ENCODE results near the gene JAM2.
"Not testable (repeated sequence)": the region's sequence is repeated elsewhere in the genome, so short reads cannot be mapped to it uniquely, and the experiment has no call there.

The JAM2 gene

DNA sequence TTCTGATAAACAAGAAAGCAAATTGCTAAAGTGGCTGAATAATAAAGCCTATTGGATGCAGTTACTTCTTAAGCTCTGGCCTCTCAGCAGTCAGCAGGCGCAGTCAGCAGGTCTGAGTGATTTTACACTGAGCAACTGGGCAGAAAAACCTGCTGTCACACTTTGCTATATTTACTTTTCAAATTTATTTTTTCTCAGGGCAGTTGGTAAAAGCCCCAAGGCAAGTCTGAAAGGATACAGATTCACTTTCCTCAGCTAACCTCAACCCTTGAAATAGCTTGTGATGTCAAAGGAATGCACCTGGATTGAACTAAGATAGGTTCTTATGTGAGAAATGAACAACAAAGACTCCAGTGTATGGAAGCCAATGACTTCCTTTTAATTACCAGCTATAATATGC is 61.7 kb downstream of the JAM2 start:
- TF ChIP-seq, protein P1, sequence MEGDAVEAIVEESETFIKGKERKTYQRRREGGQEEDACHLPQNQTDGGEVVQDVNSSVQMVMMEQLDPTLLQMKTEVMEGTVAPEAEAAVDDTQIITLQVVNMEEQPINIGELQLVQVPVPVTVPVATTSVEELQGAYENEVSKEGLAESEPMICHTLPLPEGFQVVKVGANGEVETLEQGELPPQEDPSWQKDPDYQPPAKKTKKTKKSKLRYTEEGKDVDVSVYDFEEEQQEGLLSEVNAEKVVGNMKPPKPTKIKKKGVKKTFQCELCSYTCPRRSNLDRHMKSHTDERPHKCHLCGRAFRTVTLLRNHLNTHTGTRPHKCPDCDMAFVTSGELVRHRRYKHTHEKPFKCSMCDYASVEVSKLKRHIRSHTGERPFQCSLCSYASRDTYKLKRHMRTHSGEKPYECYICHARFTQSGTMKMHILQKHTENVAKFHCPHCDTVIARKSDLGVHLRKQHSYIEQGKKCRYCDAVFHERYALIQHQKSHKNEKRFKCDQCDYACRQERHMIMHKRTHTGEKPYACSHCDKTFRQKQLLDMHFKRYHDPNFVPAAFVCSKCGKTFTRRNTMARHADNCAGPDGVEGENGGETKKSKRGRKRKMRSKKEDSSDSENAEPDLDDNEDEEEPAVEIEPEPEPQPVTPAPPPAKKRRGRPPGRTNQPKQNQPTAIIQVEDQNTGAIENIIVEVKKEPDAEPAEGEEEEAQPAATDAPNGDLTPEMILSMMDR (IDR thresholded peaks at IDR 0.05; ENCODE audit: low read depth, low read length): no peak
- H3K27me3 ChIP-seq: no peaks in the 10 kb centered on the region
- no peak overlapping the region for H3K4me3 ChIP-seq (ENCODE audit: low read depth, low read length)
- no peaks in the 10 kb centered on the region for H3K9me3 ChIP-seq
- DNase-seq: no peak
- H3K36me3 ChIP-seq: no peaks in the 10 kb centered on the region
- H3K4me1 ChIP-seq: no peaks in the 10 kb centered on the region

DNA sequence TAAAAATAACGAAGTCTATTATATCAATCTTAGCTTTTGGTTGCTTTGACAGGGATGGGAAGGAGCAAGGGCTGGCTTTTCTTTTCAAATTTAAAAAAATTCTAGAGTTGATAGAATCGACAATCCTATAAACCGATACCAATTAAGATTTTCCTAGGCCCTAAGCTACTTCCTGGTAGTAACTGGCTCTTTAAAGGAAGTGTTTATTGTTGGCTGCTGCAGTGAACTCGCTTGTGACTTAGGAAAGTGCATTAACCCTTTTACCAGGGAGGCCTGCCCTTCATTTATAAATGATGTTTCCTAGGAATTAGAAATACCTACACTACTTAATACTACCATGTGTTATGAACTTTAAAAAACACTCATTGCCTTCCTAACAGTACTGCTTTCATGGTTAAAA is 62.5 kb downstream of the JAM2 start:
- no peak for DNase-seq
- no peaks in the 10 kb centered on the region for H3K4me1 ChIP-seq
- H3K27me3 ChIP-seq: no peaks in the 10 kb centered on the region
- TF ChIP-seq, protein P1 (IDR thresholded peaks at IDR 0.05; ENCODE audit: low read depth, low read length): no peak
- H3K4me3 ChIP-seq (ENCODE audit: low read depth, low read length): no peak overlapping the region
- H3K36me3 ChIP-seq: no peaks in the 10 kb centered on the region
- no peaks in the 10 kb centered on the region for H3K9me3 ChIP-seq

DNA sequence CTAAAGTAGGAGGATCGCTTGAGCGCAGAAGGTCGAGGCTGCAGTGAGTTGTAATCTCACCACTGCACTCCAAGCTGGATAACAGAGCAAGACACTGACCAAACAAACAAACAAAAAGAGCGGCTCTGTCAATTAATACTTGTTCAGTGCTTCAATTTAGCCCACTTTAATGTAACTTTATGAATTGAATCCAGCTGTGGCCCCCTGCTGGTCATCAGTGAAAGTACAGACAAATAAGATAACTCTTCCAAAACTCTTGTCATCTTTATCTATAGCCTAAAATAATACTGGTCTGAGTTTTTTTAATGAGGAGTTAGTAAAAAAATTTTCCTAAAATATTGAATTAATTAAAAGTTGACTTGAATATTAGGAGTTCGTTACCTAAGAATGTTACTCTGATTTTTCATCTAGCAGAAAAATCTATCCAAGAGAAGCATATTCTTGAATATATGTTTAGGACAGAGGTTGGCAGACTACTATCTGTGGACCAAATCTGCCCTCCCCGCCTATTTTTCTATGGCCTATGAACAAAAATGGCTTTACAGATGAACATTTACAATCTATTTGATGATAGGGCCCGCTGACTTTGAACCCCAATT is 69.5 kb downstream of the JAM2 start:
- Histone ChIP-seq H3K36me3 (no peaks in the 10 kb centered on the region), H3K9me3 (no peaks in the 10 kb centered on the region), H3K4me3 (ENCODE audit: low read depth, low read length) (no peak overlapping the region), H3K27me3 (no peaks in the 10 kb centered on the region), H3K4me1 (no peaks in the 10 kb centered on the region)
- DNase-seq: peak; percentile 43
- TF ChIP-seq, protein P1 (IDR thresholded peaks at IDR 0.05; ENCODE audit: low read depth, low read length): peak; percentile 82

DNA sequence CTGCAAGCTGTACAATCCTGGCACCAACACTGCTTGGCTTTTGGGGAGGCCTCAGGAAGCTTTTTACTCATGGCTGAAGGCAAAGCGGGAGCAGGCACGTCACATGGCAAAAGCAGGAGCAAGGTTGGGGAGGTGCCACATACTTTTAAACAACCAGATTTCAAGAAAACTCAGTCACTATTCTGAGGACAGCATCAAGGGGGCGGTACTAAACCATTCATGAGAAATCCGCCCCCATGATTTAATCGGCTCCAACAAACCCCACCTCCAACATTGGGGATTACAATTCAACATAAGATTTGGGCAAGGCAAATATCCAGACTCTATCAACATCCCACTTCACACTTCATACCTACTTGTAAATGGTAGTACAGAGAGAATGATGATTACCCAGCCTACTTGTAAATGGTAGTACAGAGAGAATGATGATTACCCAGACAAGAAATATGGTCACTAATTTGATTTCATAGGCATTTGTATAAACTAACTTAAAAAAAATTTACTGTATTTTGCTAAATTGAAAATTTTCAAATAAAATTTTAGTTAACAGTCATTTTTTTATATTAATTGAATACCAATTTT is 70.7 kb downstream of the JAM2 start:
- no peak overlapping the region for H3K4me3 ChIP-seq (ENCODE audit: low read depth, low read length)
- H3K9me3 ChIP-seq: no peaks in the 10 kb centered on the region
- TF ChIP-seq, protein P1 (IDR thresholded peaks at IDR 0.05; ENCODE audit: low read depth, low read length): no peak
- H3K27me3 ChIP-seq: no peaks in the 10 kb centered on the region
- H3K36me3 ChIP-seq: no peaks in the 10 kb centered on the region
- H3K4me1 ChIP-seq: no peaks in the 10 kb centered on the region
- DNase-seq: no peak

DNA sequence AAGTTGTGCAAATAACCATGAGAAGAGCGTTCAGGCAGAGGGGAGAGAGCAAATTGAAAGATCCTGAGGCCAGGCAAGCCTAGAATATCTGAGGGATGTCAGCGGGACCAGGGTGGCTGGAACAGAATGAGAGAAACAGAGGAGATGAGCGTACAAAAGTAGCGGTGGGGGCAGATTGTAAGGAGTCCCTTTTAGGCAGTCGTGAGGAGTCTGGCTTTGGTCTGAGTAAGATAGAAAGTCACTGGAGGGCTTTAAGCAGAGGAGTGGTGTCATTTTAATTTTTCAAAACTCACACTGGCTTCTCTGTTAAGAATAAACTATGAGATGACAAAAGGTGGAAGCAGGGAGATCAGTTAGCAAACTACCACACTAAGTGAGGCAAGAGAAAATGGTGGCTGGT is 71.5 kb downstream of the JAM2 start:
- Histone ChIP-seq H3K4me1 (no peaks in the 10 kb centered on the region), H3K4me3 (ENCODE audit: low read depth, low read length) (no peak overlapping the region), H3K9me3 (no peaks in the 10 kb centered on the region), H3K36me3 (no peaks in the 10 kb centered on the region), H3K27me3 (no peaks in the 10 kb centered on the region)
- DNase-seq: no peak
- TF ChIP-seq, protein P1 (IDR thresholded peaks at IDR 0.05; ENCODE audit: low read depth, low read length): no peak

DNA sequence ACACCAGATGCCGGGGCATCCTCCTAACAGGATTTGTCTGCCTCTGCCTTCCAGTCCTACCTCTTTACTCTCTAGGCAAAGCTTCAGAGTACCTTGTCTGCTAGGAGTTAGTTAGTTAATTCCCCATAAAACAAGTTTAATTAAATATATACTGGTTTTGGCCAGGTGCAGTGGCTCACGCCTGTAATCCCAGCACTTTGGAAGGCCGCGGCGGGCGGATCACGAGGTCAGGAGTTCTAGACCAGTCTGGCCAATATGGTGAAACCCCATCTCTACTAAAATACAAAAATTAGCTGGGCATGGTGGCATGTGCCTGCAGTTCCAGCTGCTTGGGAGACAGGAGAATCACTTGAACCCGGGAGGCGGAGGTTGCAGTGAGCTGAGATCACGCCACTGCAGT is 75.0 kb downstream of the JAM2 start:
- not testable (repeated sequence) for H3K9me3 ChIP-seq; H3K27me3 ChIP-seq; H3K4me3 ChIP-seq (ENCODE audit: low read depth, low read length); H3K4me1 ChIP-seq; H3K36me3 ChIP-seq; DNase-seq
